Activated CD4-positive, alpha-beta T cell treated with anti-CD3 and anti-CD28 coated beads, Interleukin-2, amount 10 ng/mL, durations not matched to agents 24 days and 14 days (primary cell): ENCODE measurements around the gene IL5RA. TPM values are rescaled to one million over a fixed set of nuclear protein-coding genes. Genes with fewer than 3 reads are reported as not detected.

Experiments used
- DNase-seq: peaks from one replicate; pipeline ENCODE4 v3.0.0; 2022
- H3K27ac Mint-ChIP-seq: one replicate; pipeline ENCODE4 v1.8.0; 2022; ENCODE audit warnings: mild to moderate bottlenecking, mixed read lengths
- H3K27me3 Mint-ChIP-seq: one replicate; pipeline ENCODE4 v1.8.0; 2022; ENCODE audit warnings: mixed read lengths
- H3K36me3 Mint-ChIP-seq: one replicate; pipeline ENCODE4 v1.8.0; 2022; ENCODE audit warnings: low read depth, mild to moderate bottlenecking, mixed read lengths
- H3K4me1 Mint-ChIP-seq: one replicate; pipeline ENCODE4 v1.8.0; 2021; ENCODE audit warnings: mixed read lengths
- H3K4me3 Mint-ChIP-seq: one replicate; pipeline ENCODE4 v1.8.0; 2022; ENCODE audit warnings: mild to moderate bottlenecking, moderate library complexity, mixed read lengths
- H3K9me3 Mint-ChIP-seq: one replicate; pipeline ENCODE4 v1.8.0; 2021; ENCODE audit warnings: mixed read lengths
- intact Hi-C: fragments of 100-400 bp; cut with micrococcal nuclease; formaldehyde crosslinking; loops from one replicate; pipeline ENCODE4 v1.15.1; 2023
- total RNA-seq: library from RNA; stranded (reverse); gene quantifications from 2 replicates; pipeline ENCODE4 v1.2.3, GENCODE V29; 2022

The IL5RA gene, protein sequence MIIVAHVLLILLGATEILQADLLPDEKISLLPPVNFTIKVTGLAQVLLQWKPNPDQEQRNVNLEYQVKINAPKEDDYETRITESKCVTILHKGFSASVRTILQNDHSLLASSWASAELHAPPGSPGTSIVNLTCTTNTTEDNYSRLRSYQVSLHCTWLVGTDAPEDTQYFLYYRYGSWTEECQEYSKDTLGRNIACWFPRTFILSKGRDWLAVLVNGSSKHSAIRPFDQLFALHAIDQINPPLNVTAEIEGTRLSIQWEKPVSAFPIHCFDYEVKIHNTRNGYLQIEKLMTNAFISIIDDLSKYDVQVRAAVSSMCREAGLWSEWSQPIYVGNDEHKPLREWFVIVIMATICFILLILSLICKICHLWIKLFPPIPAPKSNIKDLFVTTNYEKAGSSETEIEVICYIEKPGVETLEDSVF
- total RNA-seq: not detected in 2 replicates

DNA sequence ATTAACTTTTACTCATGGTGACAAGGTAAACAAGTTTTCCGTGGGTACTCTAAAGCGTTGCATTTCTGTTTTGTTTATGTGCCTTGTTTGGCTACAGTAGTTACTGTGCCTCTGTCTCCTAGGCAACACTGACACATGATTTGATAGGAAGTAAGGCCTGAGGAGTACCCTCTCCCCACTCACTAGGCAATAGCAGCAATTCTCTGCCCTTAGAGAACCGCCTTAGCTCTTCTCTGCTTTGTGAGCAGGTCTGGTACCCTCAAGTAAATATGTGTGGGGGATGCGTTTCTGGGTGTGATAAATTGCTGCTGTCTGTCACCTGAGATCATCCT, at the start of gene IL5RA:
TSS of gene IL5RA (minus strand) at position 76 of the 332 bp plus-strand sequence. CDS start 5,390 bp downstream, outside the sequence.
- H3K4me3 Mint-ChIP-seq: no peak within 1 kb of the TSS
- H3K27ac Mint-ChIP-seq: no peak within 1 kb of the TSS
- H3K36me3 Mint-ChIP-seq: no peaks in the 10 kb centered on the region
- H3K4me1 Mint-ChIP-seq: peaks cover 2% of the 10 kb centered on the region
- no peak for DNase-seq
- H3K27me3 Mint-ChIP-seq: peaks cover 17% of the 10 kb centered on the region
- intact Hi-C loops: no loop called here
- no peaks in the 10 kb centered on the region for H3K9me3 Mint-ChIP-seq

DNA sequence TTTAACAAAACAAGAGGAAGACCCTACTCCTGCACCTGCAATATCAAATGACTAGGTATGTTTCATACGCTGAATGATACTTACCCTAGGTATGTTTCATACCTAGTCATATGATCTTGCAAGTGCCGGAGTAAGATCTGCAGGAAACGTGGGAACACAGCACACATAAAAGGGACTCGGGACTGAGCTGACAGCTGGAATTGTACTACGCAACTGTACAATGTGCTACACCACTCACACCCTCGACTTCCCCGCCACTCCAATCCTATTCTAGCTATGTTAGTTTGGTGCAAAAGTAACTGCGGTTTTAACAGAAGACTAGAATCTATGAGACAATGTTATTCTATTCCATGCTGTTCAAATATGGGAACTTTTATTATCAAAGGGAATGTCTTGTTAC, 47.3 kb upstream of the IL5RA start:
- intact Hi-C loops: no loop called here
- no peaks in the 10 kb centered on the region for H3K9me3 Mint-ChIP-seq
- no peak overlapping the region for H3K27ac Mint-ChIP-seq
- no peaks in the 10 kb centered on the region for H3K27me3 Mint-ChIP-seq
- no peak overlapping the region for H3K4me3 Mint-ChIP-seq
- DNase-seq: no peak
- peaks cover 58% of the 10 kb centered on the region for H3K36me3 Mint-ChIP-seq
- H3K4me1 Mint-ChIP-seq: peaks cover 4% of the 10 kb centered on the region

DNA sequence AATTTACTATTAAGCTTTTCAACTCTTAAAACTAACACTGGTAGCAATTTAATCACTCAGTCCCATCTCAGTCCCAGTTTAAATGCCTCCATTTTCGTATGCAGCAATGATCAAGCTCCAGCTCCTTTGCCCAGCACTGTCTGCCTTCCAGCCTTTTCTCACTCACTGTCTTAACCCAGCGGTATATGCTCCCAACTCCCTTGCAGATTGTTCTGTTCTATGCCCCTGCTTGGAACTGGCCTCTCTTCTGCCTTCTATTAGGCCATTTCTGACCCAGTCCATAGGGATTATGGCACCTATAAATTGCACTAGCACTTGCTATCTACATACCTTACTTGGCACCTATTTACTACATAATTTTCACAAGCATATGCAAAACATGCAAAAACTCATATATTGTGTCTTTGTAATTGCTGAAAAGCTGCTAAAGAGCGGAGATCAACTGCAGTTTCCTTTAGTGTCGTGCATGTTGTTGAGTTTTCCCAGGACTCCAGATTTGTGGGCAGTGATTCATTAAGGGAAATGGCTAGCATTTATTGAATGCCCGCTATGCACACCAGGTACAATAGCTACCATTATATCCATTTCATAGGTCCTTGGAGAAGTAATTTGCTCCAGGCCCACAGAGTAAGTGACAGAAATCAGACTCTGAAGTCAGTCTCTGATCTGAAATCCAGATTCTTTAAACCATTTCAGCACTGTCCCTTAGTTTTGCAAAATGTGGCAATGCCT, 44.9 kb upstream of the IL5RA start:
- no peaks in the 10 kb centered on the region for H3K27me3 Mint-ChIP-seq
- H3K27ac Mint-ChIP-seq: peak overlapping the region; percentile 10
- peaks cover 4% of the 10 kb centered on the region for H3K4me1 Mint-ChIP-seq
- no peak for DNase-seq
- peaks cover 66% of the 10 kb centered on the region for H3K36me3 Mint-ChIP-seq
- intact Hi-C loops: no loop called here
- H3K4me3 Mint-ChIP-seq: no peak overlapping the region
- H3K9me3 Mint-ChIP-seq: no peaks in the 10 kb centered on the region

DNA sequence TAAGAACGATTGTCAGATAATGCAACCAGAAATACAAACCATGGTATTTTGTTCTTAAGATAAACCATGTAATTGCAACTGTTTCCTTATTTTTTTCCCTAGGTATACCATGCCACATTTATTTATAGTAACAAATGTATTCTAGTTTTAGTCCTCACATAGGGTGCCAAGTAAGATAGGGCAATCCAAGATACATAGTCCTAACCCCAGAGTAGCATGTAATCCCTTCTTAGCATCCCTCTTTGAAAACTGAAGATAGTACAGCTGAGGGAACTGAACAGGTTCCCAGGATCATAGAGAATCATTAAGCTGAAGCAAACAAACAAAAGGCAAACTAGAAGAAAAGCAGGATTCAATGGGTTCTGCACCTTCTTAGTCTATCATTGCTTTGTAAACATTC, 41.3 kb upstream of the IL5RA start:
- Mint-ChIP-seq H3K4me3 (no peak overlapping the region), H3K27ac (no peak overlapping the region), H3K9me3 (no peaks in the 10 kb centered on the region), H3K4me1 (peaks cover 4% of the 10 kb centered on the region), H3K36me3 (peaks cover 58% of the 10 kb centered on the region), H3K27me3 (no peaks in the 10 kb centered on the region)
- intact Hi-C loops: loop anchor here (2.0 kb wide), 1 partner anchor 17 kb away; no protein-coding TSS in a partner anchor
- no peak for DNase-seq

DNA sequence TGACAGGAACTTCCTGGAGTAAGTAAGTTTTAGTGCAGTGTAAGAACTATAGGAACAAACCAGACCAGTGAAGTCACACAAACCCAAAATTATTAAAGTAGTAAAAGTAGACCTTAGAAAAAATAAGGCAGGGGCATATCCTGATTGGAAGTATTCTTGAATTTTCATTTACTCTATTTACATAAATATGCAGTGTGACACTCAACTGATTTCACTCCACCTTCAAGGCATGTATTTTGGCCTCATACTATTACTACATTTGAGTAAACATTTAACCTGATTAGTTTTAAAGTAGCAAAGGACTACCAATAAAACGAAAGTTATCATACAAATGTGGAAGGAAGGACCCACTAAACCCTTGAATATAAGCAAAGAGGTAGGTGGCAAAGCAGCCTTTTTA, 39.4 kb upstream of the IL5RA start:
- H3K9me3 Mint-ChIP-seq: no peaks in the 10 kb centered on the region
- H3K27ac Mint-ChIP-seq: no peak overlapping the region
- H3K4me3 Mint-ChIP-seq: no peak overlapping the region
- no peaks in the 10 kb centered on the region for H3K4me1 Mint-ChIP-seq
- intact Hi-C loops: no loop called here
- H3K27me3 Mint-ChIP-seq: no peaks in the 10 kb centered on the region
- H3K36me3 Mint-ChIP-seq: peaks cover 64% of the 10 kb centered on the region
- no peak for DNase-seq

DNA sequence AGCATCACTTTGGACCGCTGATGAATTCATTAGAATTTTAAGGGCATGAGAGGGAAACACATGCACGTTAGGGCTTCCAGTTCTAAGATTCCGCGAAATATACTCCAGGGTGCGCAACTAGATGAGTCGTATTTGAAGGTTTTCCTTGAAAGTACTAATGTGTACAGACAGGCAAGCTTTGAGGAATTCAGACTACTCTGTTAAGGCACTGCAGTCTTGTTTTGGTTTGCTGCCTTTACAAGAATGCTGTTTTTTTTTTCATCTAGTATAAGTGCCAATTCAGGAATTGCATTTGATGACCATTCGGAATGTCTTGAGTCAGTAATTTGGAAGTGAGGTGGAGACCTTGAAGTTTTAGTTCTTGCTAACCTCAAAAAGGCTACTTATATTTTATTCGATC, 35.7 kb upstream of the IL5RA start:
- DNase-seq: no peak
- Mint-ChIP-seq H3K27ac (no peak overlapping the region), H3K4me3 (no peak overlapping the region), H3K27me3 (no peaks in the 10 kb centered on the region), H3K4me1 (peaks cover 4% of the 10 kb centered on the region), H3K9me3 (no peaks in the 10 kb centered on the region), H3K36me3 (peaks cover 69% of the 10 kb centered on the region)
- intact Hi-C loops: no loop called here

DNA sequence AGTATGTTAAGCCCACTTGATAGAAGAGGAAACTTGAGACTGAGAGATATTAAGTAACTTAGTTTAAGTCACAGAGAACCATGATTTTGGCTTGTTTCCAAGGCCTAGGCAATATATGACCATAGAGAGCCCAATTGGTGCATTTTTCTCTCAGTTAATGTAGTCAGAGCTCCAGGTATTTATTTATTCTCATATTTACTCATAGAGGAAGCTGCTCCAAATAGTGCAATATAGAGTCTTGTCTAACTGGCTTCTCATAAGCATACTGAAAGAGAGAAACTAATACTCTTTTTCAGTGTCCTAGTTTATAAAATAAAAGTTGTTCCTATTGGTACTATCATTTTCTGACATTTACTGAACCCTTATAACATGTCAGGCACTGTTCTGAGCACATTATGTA, 31.8 kb upstream of the IL5RA start:
- Mint-ChIP-seq H3K9me3 (no peaks in the 10 kb centered on the region), H3K27me3 (no peaks in the 10 kb centered on the region), H3K4me1 (peaks cover 13% of the 10 kb centered on the region), H3K36me3 (peaks cover 81% of the 10 kb centered on the region), H3K4me3 (no peak overlapping the region), H3K27ac (no peak overlapping the region)
- no peak for DNase-seq
- intact Hi-C loops: no loop called here

DNA sequence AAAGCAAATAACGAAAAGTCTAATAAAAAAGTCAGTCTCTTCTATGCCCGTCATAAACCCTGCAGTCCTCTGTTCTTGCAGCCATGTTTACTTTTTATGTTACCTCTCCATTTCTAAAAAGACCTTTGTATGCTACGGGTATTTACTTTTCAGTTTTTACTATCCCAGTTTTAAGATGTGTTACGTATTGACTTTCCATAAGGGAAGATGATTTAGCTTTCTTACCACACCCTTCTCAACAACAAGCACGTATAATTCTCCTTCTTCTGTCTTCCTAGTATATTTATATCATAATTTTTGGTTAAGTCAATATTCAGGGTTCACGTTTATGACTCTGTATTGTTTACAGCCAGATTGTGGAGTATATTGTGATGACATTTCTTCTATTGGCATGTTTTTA, 27.4 kb upstream of the IL5RA start:
- DNase-seq: no peak
- no peaks in the 10 kb centered on the region for H3K27me3 Mint-ChIP-seq
- no peak overlapping the region for H3K4me3 Mint-ChIP-seq
- H3K9me3 Mint-ChIP-seq: no peaks in the 10 kb centered on the region
- peaks cover 40% of the 10 kb centered on the region for H3K4me1 Mint-ChIP-seq
- H3K36me3 Mint-ChIP-seq: peaks cover 68% of the 10 kb centered on the region
- intact Hi-C loops: no loop called here
- H3K27ac Mint-ChIP-seq: no peak overlapping the region

DNA sequence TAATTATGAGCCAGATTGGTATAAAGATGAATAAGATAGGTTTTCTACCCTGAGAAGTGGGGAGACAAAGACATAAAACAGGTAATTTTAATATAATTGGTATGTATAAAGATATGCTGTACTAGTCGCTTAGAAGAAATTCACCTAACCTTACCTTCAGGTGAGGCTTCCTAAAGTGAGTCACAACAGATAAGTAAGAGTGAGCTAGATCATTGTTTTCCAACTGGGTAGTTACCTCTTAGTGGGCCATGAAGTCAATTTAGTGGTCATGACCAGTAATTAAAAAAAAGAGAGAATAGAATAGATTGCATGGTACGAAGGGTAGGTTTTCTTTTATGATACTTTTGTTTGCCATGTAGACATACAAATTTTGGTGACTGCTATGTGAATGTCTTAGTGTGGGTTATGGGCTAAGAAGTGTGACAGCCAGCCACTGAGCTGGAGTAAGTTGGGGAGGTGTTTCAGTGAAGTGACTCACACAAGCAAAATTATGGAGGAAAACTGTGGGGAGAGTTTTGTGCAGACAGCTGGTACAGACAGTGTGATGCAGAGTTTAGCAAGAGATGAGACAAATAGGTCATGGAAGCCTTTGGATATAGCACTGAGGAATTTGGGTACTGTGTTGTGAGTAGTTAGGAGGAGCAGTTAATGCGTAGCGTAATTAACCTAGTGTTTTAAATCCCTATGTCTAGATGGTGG, 24.7 kb upstream of the IL5RA start:
- intact Hi-C loops: loop anchor here (2.0 kb wide), 1 partner anchor 16 kb away; no protein-coding TSS in a partner anchor
- peaks cover 38% of the 10 kb centered on the region for H3K4me1 Mint-ChIP-seq
- no peak for DNase-seq
- peak overlapping the region; percentile 18 for H3K27ac Mint-ChIP-seq
- no peaks in the 10 kb centered on the region for H3K9me3 Mint-ChIP-seq
- H3K27me3 Mint-ChIP-seq: no peaks in the 10 kb centered on the region
- peaks cover 66% of the 10 kb centered on the region for H3K36me3 Mint-ChIP-seq
- H3K4me3 Mint-ChIP-seq: no peak overlapping the region

DNA sequence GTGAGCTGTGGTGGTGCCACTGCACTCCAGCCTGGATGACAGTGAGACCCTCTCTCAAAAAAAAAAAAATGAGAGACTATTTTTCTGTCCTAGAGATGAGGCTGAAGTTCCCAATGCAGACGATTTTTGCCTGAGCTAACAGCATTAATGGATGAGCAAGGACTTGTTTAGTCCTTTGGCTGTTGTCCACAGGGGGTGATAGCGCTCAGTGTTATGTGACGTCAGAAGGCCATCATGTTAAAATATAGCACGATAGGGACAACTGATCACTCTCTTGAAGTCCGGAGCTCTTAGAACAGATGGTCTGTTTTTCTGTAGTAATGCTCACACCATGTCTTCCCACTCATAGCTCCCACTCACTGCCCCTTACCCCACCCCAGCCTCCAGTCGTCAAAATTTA, 23.3 kb upstream of the IL5RA start:
- Mint-ChIP-seq H3K9me3 (no peaks in the 10 kb centered on the region), H3K4me3 (no peak overlapping the region), H3K27ac (no peak overlapping the region), H3K4me1 (peaks cover 42% of the 10 kb centered on the region), H3K36me3 (peaks cover 65% of the 10 kb centered on the region), H3K27me3 (no peaks in the 10 kb centered on the region)
- DNase-seq: no peak
- intact Hi-C loops: no loop called here

DNA sequence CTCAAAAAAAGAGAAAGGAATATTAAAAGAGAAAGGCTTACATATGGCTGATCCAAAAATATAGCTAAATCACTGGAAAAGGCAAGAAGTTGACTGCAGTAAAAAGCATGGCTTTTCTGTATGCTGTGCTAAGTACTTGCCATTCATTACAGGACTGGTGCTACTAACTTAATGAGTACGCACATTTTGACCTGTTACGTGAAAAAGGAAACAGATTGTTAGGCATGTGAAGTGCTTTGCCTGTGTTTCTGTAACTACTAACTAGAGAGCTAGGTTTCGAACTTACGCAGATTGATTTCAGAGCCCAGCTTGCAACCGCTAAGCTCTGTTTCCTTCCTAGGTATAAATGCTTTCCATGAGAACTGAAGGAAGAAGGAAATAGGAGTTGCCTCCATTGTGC, 19.4 kb upstream of the IL5RA start:
- H3K27me3 Mint-ChIP-seq: no peaks in the 10 kb centered on the region
- intact Hi-C loops: loop anchor here (5.0 kb wide), 1 partner anchor 1363 kb away; the partner anchor contains the start of gene ITPR1
- H3K27ac Mint-ChIP-seq: no peak overlapping the region
- H3K4me3 Mint-ChIP-seq: no peak overlapping the region
- H3K36me3 Mint-ChIP-seq: peaks cover 53% of the 10 kb centered on the region
- no peaks in the 10 kb centered on the region for H3K9me3 Mint-ChIP-seq
- peaks cover 35% of the 10 kb centered on the region for H3K4me1 Mint-ChIP-seq
- DNase-seq: no peak

DNA sequence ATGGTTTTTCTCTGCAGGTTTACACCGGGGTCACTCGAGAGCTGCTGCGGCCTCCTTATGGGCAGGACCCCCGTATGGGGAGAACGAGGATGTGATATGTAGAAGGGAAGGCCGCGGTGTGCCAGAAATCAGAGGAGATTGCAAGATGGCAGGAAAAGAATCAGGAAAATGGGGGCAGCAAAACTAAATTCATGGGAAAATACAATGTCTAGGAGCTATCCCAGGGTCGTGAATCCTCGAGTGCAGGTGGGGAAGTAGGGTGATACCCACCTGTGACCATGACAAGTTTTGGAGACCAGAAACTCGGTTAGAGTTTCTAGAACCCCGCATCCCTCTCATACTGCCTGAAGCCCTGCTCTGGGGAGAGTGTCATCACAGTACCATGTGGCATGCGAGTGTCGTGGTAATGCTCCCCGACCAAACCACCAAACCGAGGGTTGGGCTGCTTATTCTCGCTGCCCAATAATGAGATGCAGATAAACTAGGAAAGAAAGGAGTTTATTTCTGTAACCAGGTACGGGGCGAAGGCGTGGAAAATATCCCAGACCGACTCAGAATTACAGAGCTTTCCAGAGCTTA, 17.3 kb upstream of the IL5RA start:
- Mint-ChIP-seq H3K27me3 (no peaks in the 10 kb centered on the region), H3K27ac (peak overlapping the region; percentile 99), H3K36me3 (peaks cover 41% of the 10 kb centered on the region), H3K4me1 (peaks cover 24% of the 10 kb centered on the region), H3K9me3 (no peaks in the 10 kb centered on the region), H3K4me3 (peak overlapping the region; percentile 100)
- intact Hi-C loops: loop anchor here (2.0 to 5.0 kb wide), 2 partner anchors 1175 to 1365 kb away; partner anchors contain the start of genes ITPR1 and SETMAR
- DNase-seq: peak; percentile 71
